Liver (tissue), 9 donors: Measurements from ENCODE around the gene EFNB1. TPM values are rescaled to one million over a fixed set of nuclear protein-coding genes. Genes with fewer than 3 reads are reported as not detected.

Source experiments
- DNase-seq: peaks from one replicate; pipeline ENCODE4 v3.0.0-alpha.2; 2017; ENCODE audit warnings: low spot score
- H3K27ac ChIP-seq, 2 donors: one replicate each; pipeline ENCODE4 v1.7.0; 2013; ENCODE audit warnings: inconsistent platforms in 2 of 2, low read length in 2 of 2, control low read depth in 1 of 2, low read depth in 1 of 2, mild to moderate bottlenecking in 1 of 2
- H3K27me3 ChIP-seq, 4 donors: one replicate each; pipeline versions ENCODE4 v1.6.1 to v1.7.0; 2013; ENCODE audit warnings: low read length in 3 of 4, inconsistent platforms in 1 of 4, mild to moderate bottlenecking in 1 of 4, moderate library complexity in 1 of 4; ENCODE audit not compliant: control insufficient read depth in 4 of 4, insufficient read depth in 4 of 4
- H3K36me3 ChIP-seq, 4 donors: one replicate each; pipeline versions ENCODE4 v1.6.1 to v1.7.0; 2013; ENCODE audit warnings: low read length in 3 of 4, mild to moderate bottlenecking in 3 of 4, low read depth in 1 of 4, moderate library complexity in 1 of 4; ENCODE audit not compliant: control insufficient read depth in 4 of 4, insufficient read depth in 3 of 4
- H3K4me1 ChIP-seq, 4 donors: one replicate each; pipeline versions ENCODE4 v1.6.1 to v1.7.0; 2013; ENCODE audit warnings: low read length in 3 of 4, mild to moderate bottlenecking in 3 of 4, moderate library complexity in 1 of 4; ENCODE audit not compliant: control insufficient read depth in 4 of 4, insufficient read depth in 4 of 4
- H3K4me3 ChIP-seq, 3 donors: one replicate each; pipeline versions ENCODE4 v1.6.1 to v1.7.0; 2013; ENCODE audit warnings: low read length in 3 of 3, control low read depth in 1 of 3, low read depth in 1 of 3, mild to moderate bottlenecking in 1 of 3
- H3K9ac ChIP-seq, 2 donors: one replicate each; pipeline ENCODE4 v1.7.0; 2013; ENCODE audit warnings: low read length in 2 of 2, mild to moderate bottlenecking in 2 of 2, moderate library complexity in 2 of 2, control low read depth in 1 of 2, low read depth in 1 of 2
- H3K9me3 ChIP-seq, 4 donors: one replicate each; pipeline versions ENCODE4 v1.6.1 to v1.7.0; 2013; ENCODE audit warnings: low read length in 3 of 4; ENCODE audit not compliant: control insufficient read depth in 4 of 4
- ATF3 ChIP-seq: IDR thresholded peaks from 2 replicates; pipeline ENCODE4 v1.6.1; 2016; ENCODE audit warnings: antibody characterized with exemption
- CTCF ChIP-seq: fragments of 150-350 bp; IDR thresholded peaks from 2 replicates; pipeline ENCODE4 v1.5.1; 2017; ENCODE audit warnings: improper control_type of control experiment, low read depth, low read length; ENCODE audit not compliant: missing input control
- EGR1 ChIP-seq, 2 donors: IDR thresholded peaks; 2 replicates each; pipeline ENCODE4 v1.6.1; 2016 to 2018; ENCODE audit warnings: antibody characterized with exemption in 2 of 2, low read depth in 2 of 2
- FOXA1 ChIP-seq: IDR thresholded peaks from 2 replicates; pipeline ENCODE4 v1.6.1; 2016; ENCODE audit warnings: antibody characterized with exemption
- FOXA2 ChIP-seq: IDR thresholded peaks from 2 replicates; pipeline ENCODE4 v1.6.1; 2016; ENCODE audit warnings: antibody characterized with exemption
- GABPA ChIP-seq, 2 donors: IDR thresholded peaks in 1 of 2; conservative IDR thresholded peaks in 1 of 2; 2 replicates each; pipeline ENCODE4 v1.6.1; 2016; ENCODE audit warnings: antibody characterized with exemption in 2 of 2, mild to moderate bottlenecking in 1 of 2, moderate library complexity in 1 of 2
- HNF4A ChIP-seq, 2 donors: conservative IDR thresholded peaks; 2 replicates each; pipeline ENCODE4 v1.6.1; 2016; ENCODE audit warnings: antibody characterized with exemption in 2 of 2, mild to moderate bottlenecking in 2 of 2
- HNF4G ChIP-seq: IDR thresholded peaks from 2 replicates; pipeline ENCODE4 v1.6.1; 2016; ENCODE audit warnings: antibody characterized with exemption
- JUND ChIP-seq, 2 donors: IDR thresholded peaks; 2 replicates each; pipeline ENCODE4 v1.6.1; 2016; ENCODE audit warnings: antibody characterized with exemption in 2 of 2
- MAX ChIP-seq: IDR thresholded peaks from 2 replicates; pipeline ENCODE4 v1.6.1; 2016; ENCODE audit warnings: antibody characterized with exemption
- NR2F2 ChIP-seq: IDR thresholded peaks from 2 replicates; pipeline ENCODE4 v1.6.1; 2016; ENCODE audit warnings: antibody characterized with exemption
- RAD21 ChIP-seq, 2 donors: IDR thresholded peaks; 2 replicates each; pipeline ENCODE4 v1.6.1; 2016; ENCODE audit warnings: antibody characterized with exemption in 2 of 2, mild to moderate bottlenecking in 2 of 2
- REST ChIP-seq: IDR thresholded peaks from 2 replicates; pipeline ENCODE4 v1.6.1; 2016; ENCODE audit warnings: antibody characterized with exemption, mild to moderate bottlenecking
- RXRA ChIP-seq, 2 donors: IDR thresholded peaks; 2 replicates each; pipeline ENCODE4 v1.6.1; 2017 to 2018; ENCODE audit warnings: antibody characterized with exemption in 2 of 2, mild to moderate bottlenecking in 1 of 2
- SP1 ChIP-seq: IDR thresholded peaks from 2 replicates; pipeline ENCODE4 v1.6.1; 2018; ENCODE audit warnings: antibody characterized with exemption, mild to moderate bottlenecking
- TAF1 ChIP-seq: conservative IDR thresholded peaks from 2 replicates; pipeline ENCODE4 v1.6.1; 2016; ENCODE audit warnings: antibody characterized with exemption, mild to moderate bottlenecking
- YY1 ChIP-seq: IDR thresholded peaks from 2 replicates; pipeline ENCODE4 v1.6.1; 2016; ENCODE audit warnings: antibody characterized with exemption, mild to moderate bottlenecking
- ZBTB33 ChIP-seq: IDR thresholded peaks from 2 replicates; pipeline ENCODE4 v1.6.1; 2016; ENCODE audit warnings: antibody characterized with exemption
- WGBS: extraction: QIAGEN DNeasy Blood & Tissue Kit; methylation state at CpG from one replicate; pipeline ENCODE4 v1.1.7; 2013; 5-methylcytosine and 5-hydroxymethylcytosine counted together
- polyA plus RNA-seq, 2 donors: library from polyadenylated mRNA; stranded (reverse) in 1 of 2; unstranded in 1 of 2; fragments of 200-250 nt in 1 of 2; fragments of >200 nt in 1 of 2; fragmentation: Nextera tagmentation in 1 of 2; extraction: Ambion mirVana in 1 of 2; gene quantifications; one replicate each; pipeline versions ENCODE4 v1.2.1 to v1.2.3, GENCODE V29; 2013 to 2015
- total RNA-seq, 2 donors: library from RNA; depleted of rRNA; stranded (reverse); fragments of >200 nt; gene quantifications; one replicate each; pipeline ENCODE4 v1.2.3, GENCODE V29; 2014
- donor health status: healthy.
- donor health status: healthy.
- donor health status: healthy.
- donor health status: healthy.
- donor health status: healthy.

Gene EFNB1
- total and polyA plus RNA-seq, 4 donors, result 3.6 to 8.9 (median 8.1) TPM

GRCh38 chrX:68842781-68843581, 14.2 kb downstream of the EFNB1 start:
- Histone ChIP-seq H3K4me1 (peaks cover 16 to 40% (median 26%) of the 10 kb centered on the region in 4 donors), H3K4me3 (no peak overlapping the region), H3K9me3 (no peaks in the 10 kb centered on the region), H3K9ac (no peak overlapping the region), H3K36me3 (peaks cover 0 to 2% (median 0%) of the 10 kb centered on the region in 4 donors), H3K27ac (no peak overlapping the region), H3K27me3 (no peaks in the 10 kb centered on the region)
- DNase-seq, result no peak
- no peak for TF ChIP-seq HNF4G
- peak; percentile 32 for TF ChIP-seq SP1
- TF ChIP-seq RXRA (IDR thresholded peaks at IDR 0.05), result no peak
- TF ChIP-seq REST, result no peak
- no peak for TF ChIP-seq FOXA1
- peak in 1 of 2 donors; percentile 10 for TF ChIP-seq RAD21 (IDR thresholded peaks at IDR 0.05)
- no peak for TF ChIP-seq JUND (IDR thresholded peaks at IDR 0.05)
- TF ChIP-seq YY1, result no peak
- peak in 1 of 2 donors; percentile 13 for TF ChIP-seq HNF4A (conservative IDR thresholded peaks at IDR 0.05)
- TF ChIP-seq CTCF, result no peak
- TF ChIP-seq TAF1, result no peak
- no peak for TF ChIP-seq EGR1 (IDR thresholded peaks at IDR 0.05; ENCODE audit: low read depth in 2 of 2)
- TF ChIP-seq GABPA (IDR thresholded peaks at IDR 0.05 in 1 of 2, conservative IDR thresholded peaks at IDR 0.05 in 1 of 2), result no peak
- no peak for TF ChIP-seq MAX
- no peak for TF ChIP-seq FOXA2
- no peak for TF ChIP-seq ATF3
- TF ChIP-seq NR2F2, result no peak
- no peak for TF ChIP-seq ZBTB33
- WGBS, result 54% methylated on average over 12 of the region's 12 CpGs
